ENCODE data around the gene KCNF1. TPM values are rescaled to one million over a fixed set of nuclear protein-coding genes. Genes with fewer than 3 reads are reported as not detected.

Gene KCNF1
- total RNA-seq, 2 experiments from 2014 or later, result not detected

- no peak overlapping the region for H3K4me3 Mint-ChIP-seq
These were observed 26.5 kb upstream of the KCNF1 start for GRCh38 chr2:10885094-10885860.

GRCh38 chr2:10887476-10887875 lies 24.3 kb upstream of the KCNF1 start:
- Mint-ChIP-seq H3K36me3 (no peaks in the 10 kb centered on the region), H3K27ac (no peak overlapping the region), H3K4me1 (peaks cover 8% of the 10 kb centered on the region), H3K9me3 (no peaks in the 10 kb centered on the region), H3K4me3 (no peak overlapping the region), H3K27me3 (no peaks in the 10 kb centered on the region)
- ATAC-seq (ENCODE audit: low read depth) (no peak), DNase-seq (no peak)
- POLR2A ChIA-PET, result no interaction called here

More at GRCh38 chr2:10885094-10885860, 26.5 kb upstream of the KCNF1 start:
- no peak for DNase-seq
- H3K27ac Mint-ChIP-seq, result no peak overlapping the region
- no peak for ATAC-seq (ENCODE audit: low read depth)
- H3K27me3 Mint-ChIP-seq, result no peaks in the 10 kb centered on the region
- POLR2A ChIA-PET, result interaction anchor here (1.0 kb wide), 1 partner anchor 270 kb away, joined by 3 read pairs; the partner anchor contains the start of gene SLC66A3
- no peaks in the 10 kb centered on the region for H3K9me3 Mint-ChIP-seq
- H3K4me1 Mint-ChIP-seq, result peaks cover 15% of the 10 kb centered on the region
- peaks cover 2% of the 10 kb centered on the region for H3K36me3 Mint-ChIP-seq

- no peaks in the 10 kb centered on the region for H3K36me3 Mint-ChIP-seq
- POLR2A ChIA-PET, result no interaction called here
- ATAC-seq (ENCODE audit: low read depth) (no peak), DNase-seq (no peak)
- H3K27ac Mint-ChIP-seq, result no peak overlapping the region
- no peak overlapping the region for H3K4me3 Mint-ChIP-seq
- peaks cover 6% of the 10 kb centered on the region for H3K27me3 Mint-ChIP-seq
- no peaks in the 10 kb centered on the region for H3K9me3 Mint-ChIP-seq
- H3K4me1 Mint-ChIP-seq, result peaks cover under 1% of the 10 kb centered on the region
These were observed 22.0 kb upstream of the KCNF1 start for GRCh38 chr2:10889651-10890215.

- Mint-ChIP-seq H3K4me1 (no peaks in the 10 kb centered on the region), H3K27me3 (peaks cover 9% of the 10 kb centered on the region), H3K27ac (no peak overlapping the region), H3K36me3 (no peaks in the 10 kb centered on the region), H3K4me3 (no peak overlapping the region), H3K9me3 (no peaks in the 10 kb centered on the region)
- POLR2A ChIA-PET, result no interaction called here
- no peak for DNase-seq
- no peak for ATAC-seq (ENCODE audit: low read depth)
These were observed 20.9 kb upstream of the KCNF1 start for GRCh38 chr2:10890706-10891270.

- ATAC-seq (ENCODE audit: low read depth), result no peak
- peaks cover 9% of the 10 kb centered on the region for H3K27me3 Mint-ChIP-seq
- H3K27ac Mint-ChIP-seq, result no peak overlapping the region
- POLR2A ChIA-PET, result no interaction called here
- H3K4me3 Mint-ChIP-seq, result no peak overlapping the region
- no peaks in the 10 kb centered on the region for H3K9me3 Mint-ChIP-seq
- no peaks in the 10 kb centered on the region for H3K36me3 Mint-ChIP-seq
- DNase-seq, result no peak
- no peaks in the 10 kb centered on the region for H3K4me1 Mint-ChIP-seq
These were observed 20.3 kb upstream of the KCNF1 start for GRCh38 chr2:10891390-10891789.

- Mint-ChIP-seq H3K4me1 (no peaks in the 10 kb centered on the region), H3K27ac (no peak overlapping the region), H3K27me3 (peaks cover 9% of the 10 kb centered on the region), H3K4me3 (no peak overlapping the region), H3K9me3 (no peaks in the 10 kb centered on the region), H3K36me3 (no peaks in the 10 kb centered on the region)
- no peak for ATAC-seq (ENCODE audit: low read depth)
- POLR2A ChIA-PET, result no interaction called here
- no peak for DNase-seq
These were observed 19.9 kb upstream of the KCNF1 start for GRCh38 chr2:10891848-10892247.

GRCh38 chr2:10892316-10892715 lies 19.4 kb upstream of the KCNF1 start:
- no peak for DNase-seq
- Mint-ChIP-seq H3K36me3 (no peaks in the 10 kb centered on the region), H3K4me1 (no peaks in the 10 kb centered on the region), H3K9me3 (no peaks in the 10 kb centered on the region), H3K27ac (no peak overlapping the region), H3K4me3 (no peak overlapping the region), H3K27me3 (peaks cover 11% of the 10 kb centered on the region)
- POLR2A ChIA-PET, result no interaction called here
- ATAC-seq (ENCODE audit: low read depth), result no peak

- H3K27me3 Mint-ChIP-seq, result peaks cover 11% of the 10 kb centered on the region
- DNase-seq, result no peak
- no peaks in the 10 kb centered on the region for H3K9me3 Mint-ChIP-seq
- H3K27ac Mint-ChIP-seq, result no peak overlapping the region
- no peaks in the 10 kb centered on the region for H3K36me3 Mint-ChIP-seq
- POLR2A ChIA-PET, result no interaction called here
- no peaks in the 10 kb centered on the region for H3K4me1 Mint-ChIP-seq
- H3K4me3 Mint-ChIP-seq, result no peak overlapping the region
- no peak for ATAC-seq (ENCODE audit: low read depth)
These were observed 18.9 kb upstream of the KCNF1 start for GRCh38 chr2:10892796-10893350.

GRCh38 chr2:10894264-10894935 lies 17.3 kb upstream of the KCNF1 start:
- H3K9me3 Mint-ChIP-seq, result no peaks in the 10 kb centered on the region
- ATAC-seq (ENCODE audit: low read depth) (no peak), DNase-seq (no peak)
- POLR2A ChIA-PET, result no interaction called here
- no peaks in the 10 kb centered on the region for H3K4me1 Mint-ChIP-seq
- H3K27ac Mint-ChIP-seq, result no peak overlapping the region
- no peaks in the 10 kb centered on the region for H3K36me3 Mint-ChIP-seq
- peaks cover 23% of the 10 kb centered on the region for H3K27me3 Mint-ChIP-seq
- no peak overlapping the region for H3K4me3 Mint-ChIP-seq

GRCh38 chr2:10895231-10895630 lies 16.5 kb upstream of the KCNF1 start:
- no peak for ATAC-seq (ENCODE audit: low read depth)
- H3K27me3 Mint-ChIP-seq, result peaks cover 25% of the 10 kb centered on the region
- H3K4me1 Mint-ChIP-seq, result no peaks in the 10 kb centered on the region
- POLR2A ChIA-PET, result no interaction called here
- no peak for DNase-seq
- H3K27ac Mint-ChIP-seq, result no peak overlapping the region
- H3K36me3 Mint-ChIP-seq, result no peaks in the 10 kb centered on the region
- H3K4me3 Mint-ChIP-seq, result no peak overlapping the region
- no peaks in the 10 kb centered on the region for H3K9me3 Mint-ChIP-seq

- DNase-seq (no peak), ATAC-seq (ENCODE audit: low read depth) (no peak)
- H3K4me3 Mint-ChIP-seq, result no peak overlapping the region
- no peaks in the 10 kb centered on the region for H3K36me3 Mint-ChIP-seq
- POLR2A ChIA-PET, result no interaction called here
- no peaks in the 10 kb centered on the region for H3K4me1 Mint-ChIP-seq
- H3K9me3 Mint-ChIP-seq, result no peaks in the 10 kb centered on the region
- H3K27ac Mint-ChIP-seq, result no peak overlapping the region
- H3K27me3 Mint-ChIP-seq, result peaks cover 26% of the 10 kb centered on the region
These were observed 13.8 kb upstream of the KCNF1 start for GRCh38 chr2:10897956-10898355.

GRCh38 chr2:10900216-10901109 lies 11.3 kb upstream of the KCNF1 start:
- POLR2A ChIA-PET, result no interaction called here
- no peaks in the 10 kb centered on the region for H3K36me3 Mint-ChIP-seq
- ATAC-seq (ENCODE audit: low read depth) (no peak), DNase-seq (no peak)
- H3K9me3 Mint-ChIP-seq, result no peaks in the 10 kb centered on the region
- H3K27me3 Mint-ChIP-seq, result peaks cover 19% of the 10 kb centered on the region
- H3K4me1 Mint-ChIP-seq, result no peaks in the 10 kb centered on the region
- H3K4me3 Mint-ChIP-seq, result no peak overlapping the region
- H3K27ac Mint-ChIP-seq, result no peak overlapping the region

Data from activated naive CD8-positive, alpha-beta T cell treated with anti-CD3 and anti-CD28 coated beads, Interleukin-2, amount 10 ng/mL, durations not matched to agents 7 days and 5 days (primary cell).